ENCODE data around the gene DYNLT1. TPM values are rescaled to one million over a fixed set of nuclear protein-coding genes. Genes with fewer than 3 reads are reported as not detected.
"Not testable (repeated sequence)": the region's sequence is repeated elsewhere in the genome, so short reads cannot be mapped to it uniquely, and the experiment has no call there.

The DYNLT1 gene
- total and polyA plus RNA-seq, 9 donors = 50.0 to 217 (median 103) TPM

- no peaks in the 10 kb centered on the region for H3K36me3 ChIP-seq
- TF ChIP-seq CTCF (IDR thresholded peaks at IDR 0.05) = no peak
- TF ChIP-seq POLR2A (IDR thresholded peaks at IDR 0.05) = no peak
- TF ChIP-seq EP300 (IDR thresholded peaks at IDR 0.05) = no peak
- H3K4me3 ChIP-seq = no peak overlapping the region
- 97 to 99% (median 97%) methylated on average over 2 of the region's 2 CpGs for WGBS, 3 donors
- peaks cover 4% of the 10 kb centered on the region for H3K4me1 ChIP-seq (ENCODE audit: insufficient read depth)
- DNase-seq = no peak
- intact Hi-C loops (cut with DNase I) = loop anchor here in 1 of 4 donors (10.0 kb wide), 1 partner anchor 75 kb away; no protein-coding TSS in a partner anchor
- no peaks in the 10 kb centered on the region for H3K27me3 ChIP-seq
- no peak overlapping the region for H3K27ac ChIP-seq
- no peaks in the 10 kb centered on the region for H3K9me3 ChIP-seq
These were observed 35.5 kb upstream of the DYNLT1 start for GRCh38 chr6:158680015-158680414.

- intact Hi-C loops (cut with DNase I) = no loop called here
- no peak overlapping the region for H3K27ac ChIP-seq
- no peaks in the 10 kb centered on the region for H3K9me3 ChIP-seq
- WGBS, 3 donors = 83 to 86% (median 84%) methylated on average over 11 of the region's 11 CpGs
- DNase-seq = no peak
- no peak overlapping the region for H3K4me3 ChIP-seq
- H3K36me3 ChIP-seq = no peaks in the 10 kb centered on the region
- no peak for TF ChIP-seq POLR2A (IDR thresholded peaks at IDR 0.05)
- TF ChIP-seq EP300 (IDR thresholded peaks at IDR 0.05) = no peak
- TF ChIP-seq CTCF (IDR thresholded peaks at IDR 0.05) = no peak
- no peaks in the 10 kb centered on the region for H3K4me1 ChIP-seq (ENCODE audit: insufficient read depth)
- no peaks in the 10 kb centered on the region for H3K27me3 ChIP-seq
These were observed 33.5 kb upstream of the DYNLT1 start for GRCh38 chr6:158677906-158678578.

- DNase-seq; intact Hi-C loops (cut with DNase I); H3K4me3 ChIP-seq; H3K4me1 ChIP-seq (ENCODE audit: insufficient read depth); H3K27me3 ChIP-seq; H3K36me3 ChIP-seq; H3K9me3 ChIP-seq; H3K27ac ChIP-seq: not testable (repeated sequence)
- WGBS, 3 donors = 92 to 96% (median 95%) methylated on average over 3 of the region's 3 CpGs
These were observed 32.6 kb upstream of the DYNLT1 start for GRCh38 chr6:158677094-158677493.

- Histone ChIP-seq H3K9me3 (no peaks in the 10 kb centered on the region), H3K27me3 (no peaks in the 10 kb centered on the region), H3K36me3 (no peaks in the 10 kb centered on the region), H3K4me1 (ENCODE audit: insufficient read depth) (no peaks in the 10 kb centered on the region), H3K4me3 (no peak overlapping the region), H3K27ac (no peak overlapping the region)
- intact Hi-C loops (cut with DNase I) = no loop called here
- DNase-seq = no peak
- WGBS, 3 donors = 90 to 92% (median 92%) methylated on average over 14 of the region's 14 CpGs
- no peak for TF ChIP-seq CTCF (IDR thresholded peaks at IDR 0.05)
- TF ChIP-seq POLR2A (IDR thresholded peaks at IDR 0.05) = no peak
These were observed 30.0 kb upstream of the DYNLT1 start for GRCh38 chr6:158674342-158675131.

- Histone ChIP-seq H3K4me1 (ENCODE audit: insufficient read depth) (no peaks in the 10 kb centered on the region), H3K9me3 (no peaks in the 10 kb centered on the region), H3K36me3 (no peaks in the 10 kb centered on the region), H3K27me3 (no peaks in the 10 kb centered on the region), H3K27ac (no peak overlapping the region), H3K4me3 (no peak overlapping the region)
- 92 to 96% (median 93%) methylated on average over 6 of the region's 6 CpGs for WGBS, 3 donors
- DNase-seq = no peak
- intact Hi-C loops (cut with DNase I) = no loop called here
- TF ChIP-seq POLR2A (IDR thresholded peaks at IDR 0.05) (no peak), EP300 (IDR thresholded peaks at IDR 0.05) (no peak), CTCF (IDR thresholded peaks at IDR 0.05) (no peak)
These were observed 28.2 kb upstream of the DYNLT1 start for GRCh38 chr6:158672726-158673125.

- intact Hi-C loops (cut with DNase I); H3K36me3 ChIP-seq; H3K9me3 ChIP-seq; DNase-seq; H3K27ac ChIP-seq; H3K4me3 ChIP-seq; H3K4me1 ChIP-seq (ENCODE audit: insufficient read depth); H3K27me3 ChIP-seq: not testable (repeated sequence)
- 89 to 93% (median 93%) methylated on average over 8 of the region's 8 CpGs for WGBS, 3 donors
These were observed 27.6 kb upstream of the DYNLT1 start for GRCh38 chr6:158672119-158672518.

Measured in ovary (tissue), 9 donors.